GM12873 (cell line): ENCODE measurements around the gene PFKFB2.

Source experiments
- CTCF ChIP-seq: IDR thresholded peaks from 2 replicates; pipeline ENCODE4 v1.5.1; 2012; ENCODE audit warnings: low read depth, mild to moderate bottlenecking, moderate library complexity, low read length, control low read depth; ENCODE audit not compliant: insufficient read depth; ENCODE audit errors: missing control alignments

PFKFB2 gene

GRCh38 chr1:207102146-207102545 is 49.1 kb downstream of the PFKFB2 start:
- TF ChIP-seq CTCF: no peak

DNA sequence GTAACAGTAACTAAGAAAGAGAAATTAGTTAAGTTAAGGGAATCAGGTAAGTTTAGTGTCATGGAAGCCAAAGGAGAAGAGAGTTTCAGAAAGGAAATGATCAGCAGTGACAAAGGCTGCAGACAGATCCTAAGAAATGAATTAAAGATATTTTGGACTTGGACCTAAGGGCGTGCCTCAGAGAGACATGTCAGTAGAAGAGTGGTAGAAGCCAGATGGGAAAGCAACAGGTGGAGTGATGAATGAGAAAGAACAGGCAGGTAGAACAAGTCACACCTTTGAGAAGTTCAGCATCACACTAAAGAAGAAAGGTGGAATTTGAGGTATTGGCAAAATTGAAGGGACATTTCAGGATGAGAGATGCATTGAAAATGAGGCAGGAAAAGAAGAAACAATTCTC is 49.6 kb downstream of the PFKFB2 start:
- no peak for TF ChIP-seq CTCF

DNA sequence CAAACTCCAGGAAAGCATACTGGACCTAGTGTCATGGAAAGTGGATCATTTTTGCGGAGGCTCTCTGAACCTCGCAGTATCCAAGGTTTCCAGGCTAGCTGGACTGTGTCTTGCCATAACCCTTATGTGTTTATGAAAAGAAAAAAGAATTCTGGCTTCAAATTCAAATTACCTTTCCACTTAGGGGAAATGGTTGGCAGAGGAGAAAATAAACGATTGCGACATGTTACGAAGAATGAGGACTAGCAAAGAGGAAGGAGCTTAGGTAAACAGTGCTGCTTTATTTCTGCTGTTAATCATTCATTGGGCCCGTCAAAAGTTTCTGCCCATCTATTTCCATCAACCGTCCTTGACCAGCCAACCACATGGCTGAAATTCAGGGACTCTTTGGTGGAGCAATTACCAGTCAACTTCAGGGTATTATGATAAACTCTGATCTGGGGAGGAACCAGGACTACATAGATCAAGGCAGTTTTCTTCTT is 50.9 kb downstream of the PFKFB2 start, which contains the start of gene C4BPA:
Gene C4BPA, plus strand, starts transcription at position 342 of the 482 bp plus-strand sequence. CDS start 8,793 bp downstream, outside the sequence.
- TF ChIP-seq CTCF: no peak

GRCh38 chr1:207109004-207109403 is 55.9 kb downstream of the PFKFB2 start:
- TF ChIP-seq CTCF: no peak

DNA sequence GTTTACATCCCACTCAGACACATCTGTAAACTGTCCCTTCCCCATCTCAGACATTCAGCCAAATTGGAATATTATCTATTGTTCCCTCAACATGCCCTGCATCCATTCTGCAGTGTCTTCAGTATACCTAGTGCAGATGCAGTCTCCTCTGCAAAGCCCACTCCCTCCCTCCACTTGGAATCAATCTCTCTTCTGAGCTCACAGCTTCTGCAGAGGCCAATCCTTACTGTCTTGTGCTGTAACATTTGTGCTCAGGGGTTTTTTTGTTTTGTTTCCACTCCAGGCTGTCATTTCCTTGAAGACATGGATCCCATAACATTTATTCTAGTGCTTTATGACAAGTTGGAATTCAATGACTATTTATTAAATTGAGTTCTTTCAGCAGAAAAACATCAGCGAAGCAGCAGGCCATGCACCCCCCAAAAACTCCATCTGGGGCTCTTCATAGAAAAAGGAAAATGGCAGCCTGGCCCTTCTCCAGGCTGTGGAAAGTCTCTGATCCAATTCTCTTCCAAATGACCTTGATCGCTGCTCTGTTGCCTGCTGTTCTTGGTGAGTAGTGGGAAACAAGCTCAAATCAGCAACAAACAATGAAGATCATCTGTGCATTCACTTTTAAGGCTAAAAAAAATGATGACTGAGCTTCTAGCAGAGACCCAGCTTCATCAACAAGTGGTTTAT is 59.7 kb downstream of the PFKFB2 start:
- TF ChIP-seq CTCF: no peak

GRCh38 chr1:207115269-207115668 is 62.2 kb downstream of the PFKFB2 start:
- no peak for TF ChIP-seq CTCF

DNA sequence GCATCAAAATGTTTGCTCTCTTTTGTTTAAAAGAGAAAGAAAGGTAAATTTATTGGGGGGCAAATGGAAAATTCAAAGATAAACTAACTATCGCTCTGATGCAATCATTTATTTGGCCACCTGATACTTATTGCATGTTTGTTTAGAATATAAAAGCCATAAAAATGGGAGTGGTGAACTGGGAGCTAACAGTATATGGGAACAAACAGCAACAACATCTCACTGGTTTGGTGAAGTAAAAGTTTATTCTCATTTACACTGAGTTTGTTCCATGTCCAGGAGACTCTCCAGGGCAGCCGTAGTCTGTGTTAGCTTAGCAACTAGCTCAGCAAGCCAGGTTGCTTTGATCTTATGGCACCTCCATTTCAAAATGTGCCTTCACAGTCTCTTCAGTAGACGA is 71.3 kb downstream of the PFKFB2 start:
- no peak for TF ChIP-seq CTCF
